Measurements from ENCODE around the gene LRRC10B.
A peak's percentile ranks its signal among the peaks of the same experiment; 100 is the strongest.
"Not testable (repeated sequence)": the region's sequence is repeated elsewhere in the genome, so short reads cannot be mapped to it uniquely, and the experiment has no call there.

Gene LRRC10B

DNA sequence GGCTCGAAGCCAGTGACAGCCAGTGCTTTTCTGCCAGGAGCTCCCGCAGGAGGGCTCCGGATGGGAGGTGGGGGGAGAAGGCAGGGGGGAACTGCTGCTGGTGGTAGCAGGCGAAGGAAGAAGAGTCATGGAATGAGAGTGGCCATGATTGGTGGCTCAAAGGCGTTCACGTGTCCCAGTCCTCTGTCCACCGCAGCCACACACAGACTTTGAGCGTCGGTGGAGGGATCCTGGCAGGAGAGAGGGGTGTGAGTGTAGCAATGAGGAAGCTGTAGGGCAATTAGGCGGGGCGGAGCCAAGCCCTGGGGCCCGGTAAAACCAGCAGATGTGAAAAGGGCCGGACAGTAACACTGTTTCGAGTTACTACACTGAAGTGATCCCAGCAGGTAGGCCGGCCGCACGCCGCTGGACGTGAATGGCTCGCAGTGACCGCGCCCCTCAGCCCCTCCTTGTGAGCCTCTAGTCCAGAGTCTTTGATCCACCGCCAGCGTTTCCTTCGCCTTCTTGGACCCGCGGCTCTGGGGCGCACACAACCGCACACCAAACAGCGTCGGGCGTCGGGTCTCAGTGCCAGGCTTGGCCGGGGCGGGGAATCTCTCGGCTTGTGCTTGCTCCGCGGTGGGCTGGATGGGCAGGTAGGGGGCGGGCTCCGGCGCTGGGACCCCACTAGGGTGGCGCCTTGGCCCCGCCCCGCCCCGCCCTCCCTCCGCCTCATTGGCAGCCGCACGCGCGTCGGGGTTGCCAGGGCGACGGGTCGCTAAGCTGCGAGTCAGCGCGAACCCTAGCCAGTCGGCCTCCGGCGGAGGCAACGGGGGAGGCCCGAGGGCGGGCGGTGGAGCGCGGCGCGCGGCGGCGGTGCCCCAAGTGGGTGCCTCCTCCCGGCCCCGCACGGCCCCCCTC, at the start of gene LRRC10B:
LRRC10B (plus strand) TSS at position 788 of the 900 bp plus-strand sequence. CDS start 250 bp downstream, outside the sequence.
- DNase-seq: peak; percentile 86

DNA sequence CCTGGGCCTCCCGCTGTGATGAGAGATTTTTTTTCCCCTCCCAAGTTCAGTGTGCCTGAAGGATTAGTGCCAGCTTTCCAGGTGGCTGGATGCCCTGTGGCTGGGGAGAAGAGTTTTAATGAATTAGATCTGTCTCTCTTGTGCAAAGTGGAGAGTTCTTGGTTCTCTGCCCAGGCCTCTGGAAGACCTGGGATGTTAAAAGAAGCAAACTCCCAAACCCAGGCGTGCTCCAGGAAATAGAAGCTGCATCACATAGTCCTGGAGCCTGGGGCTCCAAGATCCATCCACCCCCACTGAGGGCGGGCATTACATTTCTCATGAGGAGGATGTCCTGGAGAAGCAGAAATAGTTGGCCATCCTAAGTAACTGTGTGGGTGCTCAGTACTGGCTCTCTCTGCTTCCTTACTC, 48.1 kb upstream of the LRRC10B start:
- no peak for DNase-seq

DNA sequence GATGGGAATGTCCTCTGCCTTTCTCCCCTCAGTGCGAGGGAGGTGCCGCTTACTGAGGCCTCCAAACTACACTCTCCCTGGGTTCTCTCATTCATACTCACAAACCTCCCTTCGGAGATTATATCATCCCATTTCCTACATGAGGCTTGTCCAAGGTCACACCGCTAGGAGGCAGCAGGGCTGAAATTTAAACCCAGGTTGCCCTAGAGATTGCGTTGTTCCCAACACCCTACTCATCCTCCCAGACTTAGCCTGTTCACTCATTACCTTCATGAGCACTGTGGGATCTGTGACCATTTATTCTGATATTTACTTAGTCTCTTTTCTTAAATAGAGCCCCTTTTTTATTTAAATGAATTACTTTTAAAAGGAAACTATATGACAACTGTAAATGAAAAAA, 47.6 kb upstream of the LRRC10B start:
- DNase-seq: no peak

DNA sequence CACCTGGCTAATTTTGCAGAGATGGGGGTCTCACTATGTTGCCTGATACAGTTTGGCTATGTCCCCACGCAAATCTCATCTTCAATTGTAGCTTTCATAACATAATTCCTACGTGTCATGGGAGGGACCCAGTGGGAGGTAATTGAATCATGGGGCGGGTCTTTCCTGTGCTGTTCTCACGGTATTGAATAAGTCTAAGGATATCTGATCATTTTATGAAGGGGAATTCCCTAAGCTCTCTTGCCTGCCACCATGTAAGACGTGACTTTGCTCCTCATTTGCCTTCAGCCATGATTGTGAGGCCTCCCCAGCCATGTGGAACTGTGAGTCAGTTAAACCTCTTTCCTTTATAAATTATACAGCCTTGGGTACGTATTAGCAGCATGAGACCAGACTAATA, 40.9 kb upstream of the LRRC10B start:
- not testable (repeated sequence) for DNase-seq

DNA sequence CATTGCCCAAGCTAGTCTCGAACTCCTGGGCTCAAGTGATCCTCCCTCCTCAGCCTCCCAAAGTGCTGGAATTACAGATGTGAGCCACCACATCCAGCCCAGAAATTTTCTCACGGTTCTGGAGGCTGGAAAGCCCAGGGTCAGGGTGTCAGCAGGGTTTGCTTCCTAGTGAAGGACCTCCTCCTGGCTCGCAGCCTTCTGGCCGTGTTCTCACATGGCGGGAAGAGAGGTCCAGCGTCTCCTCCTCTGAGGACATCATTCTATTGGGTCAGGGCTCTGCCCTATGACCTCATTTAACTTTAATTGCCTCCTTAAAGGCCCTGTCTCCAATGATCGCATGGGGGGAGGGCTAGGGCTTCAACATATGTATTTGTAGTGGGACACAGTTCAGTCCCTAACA, 40.5 kb upstream of the LRRC10B start:
- DNase-seq: no peak

DNA sequence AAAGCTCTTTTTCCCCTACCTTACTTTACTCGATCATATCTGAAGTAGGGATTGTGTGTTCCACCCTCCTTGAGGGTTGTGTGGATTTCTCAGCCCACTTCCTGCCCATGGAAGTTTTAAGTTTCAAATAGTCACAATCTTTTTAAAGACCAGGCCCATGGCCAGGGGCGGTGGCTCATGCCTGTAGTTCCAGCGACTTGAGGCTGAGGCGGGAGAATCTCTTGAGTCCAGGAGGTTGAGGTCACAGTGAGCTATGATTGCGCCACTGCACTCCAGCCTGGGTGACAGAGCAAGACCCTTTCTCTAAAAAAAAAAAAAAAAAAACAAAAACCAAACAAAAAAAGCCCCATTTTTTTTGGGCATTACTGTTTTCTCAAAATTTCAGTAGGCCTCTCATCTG, 36.3 kb upstream of the LRRC10B start:
- no peak for DNase-seq

DNA sequence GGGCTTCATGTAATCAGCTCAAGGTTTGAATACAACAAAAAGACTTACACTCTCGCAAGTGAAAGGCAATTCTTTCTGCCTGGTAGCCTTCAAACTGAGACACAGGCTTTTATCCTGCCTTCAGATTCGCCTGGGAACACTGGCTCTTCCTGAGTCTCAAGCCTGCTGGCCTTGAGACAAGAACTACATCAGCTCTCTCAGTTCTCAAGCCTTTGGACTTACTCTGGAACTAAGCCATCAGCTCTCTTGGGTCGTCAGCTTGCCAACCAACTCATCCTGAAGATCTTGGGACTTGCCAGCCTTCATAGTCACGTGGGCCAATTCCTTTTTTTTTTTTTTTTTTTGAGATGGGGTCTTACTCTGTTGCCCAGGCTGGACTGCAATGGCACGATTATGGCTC, 35.7 kb upstream of the LRRC10B start:
- DNase-seq: no peak

DNA sequence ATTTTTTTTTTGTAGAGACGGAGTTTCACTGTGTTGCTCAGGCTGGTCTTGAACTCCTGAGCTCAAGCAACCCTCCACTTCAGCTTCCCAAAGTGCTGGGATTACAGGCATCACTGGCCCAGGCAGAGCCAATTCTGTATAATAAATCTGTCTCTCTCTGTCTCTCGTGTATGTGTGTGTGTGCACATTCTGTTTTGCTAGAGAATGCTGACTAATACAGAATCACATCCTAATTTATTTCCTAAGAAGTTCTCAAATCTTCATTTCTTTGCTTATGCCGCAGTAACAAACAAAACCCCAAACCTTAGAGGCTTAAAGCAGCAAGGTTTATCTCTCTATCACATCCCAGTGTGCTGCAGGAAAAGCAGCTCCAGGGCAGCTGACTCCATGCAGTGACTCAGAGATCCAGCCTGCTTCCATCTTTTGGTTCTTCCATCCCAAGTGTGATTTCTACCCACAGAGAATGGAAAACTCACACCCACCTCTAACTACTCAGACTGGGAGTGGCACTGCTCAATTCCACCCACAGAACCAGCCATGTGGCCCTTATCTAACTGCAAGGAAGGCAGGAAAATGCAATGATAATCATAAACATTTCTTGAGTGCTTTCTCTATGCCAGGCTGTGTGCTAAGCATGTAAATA, 35.1 kb upstream of the LRRC10B start:
- no peak for DNase-seq

DNA sequence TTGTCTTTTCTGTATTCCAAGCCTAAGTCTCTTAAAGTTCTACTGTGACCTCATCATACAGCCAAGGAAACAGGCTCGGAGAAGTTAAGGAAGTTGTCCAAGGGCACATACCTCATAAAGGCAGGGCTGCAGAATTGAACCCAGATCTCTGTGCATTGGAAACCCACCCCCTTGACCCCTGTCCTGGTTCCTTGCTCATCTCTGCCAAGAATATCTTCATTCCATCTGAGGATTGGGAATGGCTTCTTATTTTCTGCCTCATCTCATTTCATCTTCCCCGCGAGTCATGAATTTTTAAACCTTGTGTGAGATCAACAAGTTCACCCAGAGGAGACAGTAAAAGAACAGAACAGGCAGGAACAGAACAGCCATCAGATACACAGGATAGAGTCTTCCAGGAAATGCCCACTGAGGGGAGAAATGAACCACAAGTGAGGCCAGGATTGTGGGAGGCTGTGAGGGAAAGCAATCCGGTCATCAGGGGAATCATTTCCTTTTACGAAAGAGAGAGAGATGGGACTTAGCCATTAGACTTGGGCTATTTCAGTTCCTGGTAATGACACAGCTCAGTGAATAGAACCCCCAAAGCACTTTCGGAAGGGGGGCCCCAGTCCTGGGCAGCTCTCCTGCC, 34.4 kb upstream of the LRRC10B start:
- no peak for DNase-seq

DNA sequence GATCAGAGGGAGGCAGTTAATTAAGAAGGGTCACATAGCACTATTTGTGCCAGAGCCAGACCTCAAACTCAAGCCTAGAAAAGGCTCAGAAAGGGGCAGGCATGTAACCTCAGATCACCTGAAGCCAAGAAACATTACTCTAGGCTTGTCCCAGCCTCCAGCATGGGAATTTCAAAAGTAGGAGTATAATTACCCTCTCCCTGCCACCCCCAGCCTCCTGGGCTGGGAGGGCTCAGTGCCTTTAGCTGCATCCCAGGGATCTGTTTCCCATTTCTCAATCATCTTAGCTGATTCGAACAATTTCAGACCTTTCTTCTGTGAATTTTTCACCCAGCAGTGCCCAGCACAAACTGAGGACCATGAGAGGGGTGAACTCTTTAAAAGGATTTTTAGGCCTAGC, 33.1 kb upstream of the LRRC10B start:
- DNase-seq: no peak

DNA sequence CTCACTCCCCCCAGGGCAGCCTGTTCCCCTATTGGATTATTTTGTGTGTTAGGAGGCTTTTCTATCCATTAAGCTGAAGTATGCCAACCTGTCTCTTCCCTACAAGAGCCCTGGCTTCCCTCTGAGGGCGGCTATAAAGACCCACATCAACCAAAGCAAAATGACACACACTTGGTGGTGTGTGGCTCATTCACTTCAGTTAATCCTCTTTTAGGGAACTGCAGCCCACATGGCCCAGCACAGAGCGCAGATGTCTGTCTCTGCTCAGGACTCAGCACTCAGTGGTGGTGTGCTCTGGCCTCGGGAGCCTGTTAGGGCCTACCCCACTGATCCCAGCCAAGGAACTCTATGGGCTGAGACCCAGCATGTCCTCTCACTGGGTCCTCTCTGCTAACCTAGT, 32.2 kb upstream of the LRRC10B start:
- DNase-seq: no peak

DNA sequence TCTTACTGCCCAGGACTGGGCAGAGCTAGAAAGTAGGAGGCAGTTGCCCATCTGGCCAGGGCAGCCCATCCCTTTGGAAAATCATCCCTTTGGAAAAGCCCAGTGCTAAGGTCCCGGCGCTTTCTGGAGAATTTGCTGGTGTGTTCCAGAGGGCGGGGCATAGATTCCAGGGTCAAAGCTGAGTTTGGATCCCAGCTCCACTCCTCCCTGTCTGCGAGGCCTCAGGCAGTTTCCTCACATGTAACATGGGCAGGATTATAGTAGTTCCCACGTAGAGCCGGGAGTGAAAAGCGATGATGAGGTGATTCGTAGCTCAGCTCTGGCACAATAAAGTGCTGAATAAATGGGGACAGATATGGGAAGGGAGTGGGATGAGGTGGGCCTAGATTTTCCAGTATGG, 31.4 kb upstream of the LRRC10B start:
- DNase-seq: no peak

DNA sequence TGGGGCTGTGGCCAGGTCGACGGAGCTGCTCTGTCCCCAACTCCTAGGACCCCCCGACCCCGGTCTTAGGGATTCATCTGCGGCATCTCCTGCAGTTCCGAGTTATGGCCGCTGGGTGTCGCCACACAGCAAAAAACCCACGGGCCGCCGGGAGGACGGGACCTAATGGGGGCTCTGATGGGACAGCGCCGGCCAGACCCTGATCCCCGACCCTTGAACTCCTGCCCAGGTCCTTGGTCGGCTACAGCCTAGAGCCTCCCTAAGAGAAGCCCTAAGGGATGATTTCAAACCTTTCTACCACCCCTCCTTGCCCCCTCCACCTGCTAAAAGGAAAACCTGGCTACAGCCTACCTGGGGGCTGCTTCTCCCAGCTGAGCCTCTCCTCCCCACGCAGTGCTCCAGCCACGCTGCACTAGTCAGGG, 30.8 kb upstream of the LRRC10B start:
- peak; percentile 24 for DNase-seq

DNA sequence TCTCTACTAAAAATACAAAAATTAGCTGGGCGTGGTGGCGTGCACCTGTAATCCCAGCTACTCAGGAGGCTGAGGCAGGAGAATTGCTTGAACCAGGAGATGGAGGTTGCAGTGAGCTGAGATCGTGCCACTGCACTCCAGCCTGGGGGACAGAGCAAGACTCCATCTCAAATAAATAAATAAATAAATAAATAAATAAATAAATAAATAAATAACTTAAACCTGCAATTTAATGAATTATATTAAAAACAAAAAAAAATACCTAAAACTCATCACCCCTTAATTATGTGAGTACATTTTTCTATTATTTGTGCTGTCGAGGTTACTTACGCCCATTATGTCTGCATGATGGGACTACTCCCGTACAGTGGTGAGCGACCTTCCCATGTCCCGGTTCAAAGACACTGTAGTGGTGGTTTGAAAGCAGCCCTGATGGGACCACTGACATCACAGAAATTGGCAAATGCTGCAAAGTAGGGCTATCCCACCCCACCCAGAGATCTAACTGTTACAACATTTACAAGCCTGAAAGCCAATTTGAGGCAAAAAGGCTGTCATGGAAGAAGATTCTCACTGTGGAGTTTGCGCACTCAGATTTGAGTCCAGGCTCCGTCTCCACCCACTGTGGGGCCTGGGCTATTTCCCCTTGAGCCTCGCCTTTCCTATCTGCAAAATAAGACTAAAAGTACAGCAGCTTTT, 29.0 kb upstream of the LRRC10B start:
- not testable (repeated sequence) for DNase-seq

DNA sequence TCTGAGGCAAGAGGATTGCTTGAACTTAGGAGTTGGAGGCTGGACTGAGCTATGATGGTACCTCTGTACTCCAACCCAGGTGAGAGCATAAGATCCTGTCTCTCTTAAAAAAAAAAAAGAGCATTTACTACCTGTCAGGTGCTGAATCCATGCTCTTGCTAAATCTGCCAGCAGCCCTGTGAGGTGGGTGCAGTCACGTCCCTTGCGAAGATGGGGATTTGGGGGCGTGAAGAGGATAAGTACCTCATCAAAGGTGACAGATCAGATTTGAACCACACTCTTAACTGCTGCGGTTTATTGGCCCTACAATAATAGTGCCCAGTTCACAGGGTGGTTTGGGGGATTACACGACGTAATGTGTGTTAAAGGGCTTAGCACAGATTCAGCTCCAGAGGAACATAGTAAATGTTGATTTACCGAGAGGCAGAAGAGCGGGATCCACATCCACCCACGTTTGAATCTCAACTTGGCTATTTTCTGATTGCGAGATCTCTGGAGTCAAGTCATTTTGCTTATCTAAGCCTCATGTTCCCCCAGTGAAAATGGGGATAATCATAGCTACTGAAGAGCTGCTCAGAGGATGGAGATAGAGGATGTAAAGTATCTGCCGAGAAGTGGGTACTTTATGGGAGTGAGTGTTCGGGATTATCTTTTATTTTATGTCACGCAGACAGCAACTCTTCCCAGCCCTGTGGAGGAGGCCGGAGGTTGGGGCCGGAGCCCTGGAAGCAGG, 28.1 kb upstream of the LRRC10B start:
- no peak for DNase-seq

DNA sequence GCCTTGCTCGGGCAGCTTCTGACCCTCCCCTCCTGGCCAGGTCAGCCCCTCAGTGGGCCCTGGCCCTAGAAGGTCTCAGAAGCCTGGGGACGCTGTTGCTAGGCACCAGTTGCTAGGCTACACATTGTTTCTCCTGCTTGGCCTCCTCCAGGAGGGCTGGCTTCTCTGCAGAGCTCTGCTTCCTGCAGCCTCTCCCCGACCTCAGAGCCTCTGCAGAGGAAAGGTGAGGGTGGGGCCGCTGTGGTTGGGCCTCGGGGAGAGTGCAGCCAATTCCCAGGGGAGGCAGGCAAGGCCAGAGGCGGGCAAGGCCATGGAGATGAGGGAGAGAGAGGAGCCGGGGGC, 27.6 kb upstream of the LRRC10B start:
- DNase-seq: peak; percentile 83

DNA sequence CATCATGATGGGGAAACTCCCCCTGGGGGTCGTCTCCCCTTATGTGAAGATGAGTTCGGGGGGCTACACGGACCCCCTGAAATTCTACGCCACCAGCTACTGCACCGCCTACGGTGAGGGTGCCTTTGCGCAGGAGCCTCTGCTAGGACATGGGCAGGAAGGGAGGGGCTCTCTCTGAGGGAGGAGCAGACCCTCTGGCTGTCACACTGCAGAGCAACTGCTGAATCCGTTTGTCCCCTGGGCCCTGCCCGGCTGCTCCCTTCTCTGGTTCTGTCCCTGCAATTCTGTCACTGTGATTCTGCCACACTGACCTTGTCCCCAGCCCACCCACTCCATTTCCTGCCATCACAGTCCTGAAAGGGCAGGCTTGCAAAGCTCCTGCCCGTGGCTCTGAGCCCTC, 26.7 kb upstream of the LRRC10B start:
- no peak for DNase-seq

DNA sequence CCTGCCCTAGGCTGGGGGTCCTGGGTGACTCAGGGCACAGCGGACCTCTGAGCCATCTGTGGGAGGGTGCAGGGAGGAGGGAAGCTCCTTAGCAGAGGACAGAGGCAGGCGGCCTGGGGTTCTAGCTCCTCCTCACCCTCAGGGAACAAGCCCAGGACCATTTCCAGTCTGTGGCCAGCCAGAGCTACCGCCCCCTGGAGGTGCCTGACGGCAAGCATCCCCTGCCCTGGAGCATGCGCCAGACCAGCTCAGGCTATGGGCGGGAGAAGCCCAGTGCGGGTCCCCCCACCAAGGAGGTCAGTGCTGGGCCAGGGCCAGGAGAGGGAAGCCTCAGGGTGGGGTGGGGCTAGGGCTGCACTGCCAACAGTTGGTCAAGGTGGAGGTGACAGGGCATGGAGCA, 26.0 kb upstream of the LRRC10B start:
- DNase-seq: peak; percentile 46

DNA sequence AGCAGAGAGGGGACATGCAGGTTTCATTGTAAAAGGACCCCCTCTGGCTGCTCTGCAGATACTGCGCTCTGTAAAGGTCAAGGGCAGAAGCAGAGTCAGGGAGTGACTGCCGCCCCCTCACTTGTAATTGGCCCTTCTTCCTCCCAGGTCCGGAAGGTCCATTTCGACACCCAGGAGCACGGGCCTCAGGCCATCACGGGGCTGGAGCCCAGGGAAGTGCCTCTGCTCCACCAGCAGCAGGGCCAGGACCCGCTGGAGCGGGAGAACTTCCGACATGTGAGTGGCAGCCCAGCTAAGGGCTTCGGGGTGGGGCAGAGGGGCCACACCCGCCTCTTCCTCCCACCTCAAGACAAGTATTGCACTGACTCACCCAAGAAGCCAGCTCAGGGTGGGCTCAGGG, 24.0 kb upstream of the LRRC10B start:
- no peak for DNase-seq

DNA sequence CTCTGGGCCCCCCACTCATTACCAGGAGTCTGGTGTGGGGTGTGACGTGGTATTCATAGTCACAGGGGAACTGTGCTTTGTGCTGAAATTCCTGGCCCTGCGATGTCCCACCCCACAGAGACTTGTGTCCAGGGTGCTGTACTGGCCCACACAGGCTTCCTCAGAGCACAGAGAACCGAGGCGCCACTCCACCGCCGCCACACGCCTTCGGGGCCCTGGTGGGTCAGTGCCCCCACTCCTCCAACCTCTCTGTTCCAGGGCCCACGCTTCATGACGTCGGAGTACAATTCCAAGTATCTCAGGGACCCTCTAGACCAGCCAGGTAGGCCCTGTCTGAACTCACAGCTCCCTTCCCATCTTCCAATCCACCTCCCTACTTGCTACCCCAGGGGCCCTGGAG, 23.5 kb upstream of the LRRC10B start:
- DNase-seq: no peak

DNA sequence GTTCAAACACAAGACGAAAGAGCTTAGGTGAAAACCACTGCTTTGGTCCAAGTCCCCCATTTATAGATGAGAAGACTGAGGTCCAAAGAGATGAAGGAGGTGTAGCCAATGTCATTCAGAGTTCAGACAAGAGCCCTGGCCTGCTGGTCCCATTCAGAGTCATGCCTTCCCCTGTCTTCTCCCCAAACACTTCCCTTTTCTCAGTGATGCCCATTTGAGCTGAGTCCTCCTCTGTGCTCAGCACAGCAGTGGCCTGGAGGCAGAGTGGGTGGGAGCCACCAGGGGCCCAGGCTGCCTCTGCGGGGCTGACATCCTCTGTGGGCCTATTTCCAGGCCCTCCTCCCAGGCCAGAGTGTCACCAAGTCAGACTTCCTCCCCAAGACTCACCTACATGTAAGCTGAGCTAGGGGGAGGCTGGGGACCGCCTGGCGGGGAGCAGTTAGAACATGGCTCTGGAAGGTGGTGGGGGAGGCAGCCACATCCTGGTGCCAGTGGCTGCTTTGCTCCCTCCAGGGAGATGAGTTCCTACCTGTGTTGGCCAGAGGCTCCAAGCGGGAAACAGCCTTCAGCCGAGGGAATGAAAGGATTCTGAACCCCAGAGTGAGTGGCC, 22.4 kb upstream of the LRRC10B start:
- no peak for DNase-seq

DNA sequence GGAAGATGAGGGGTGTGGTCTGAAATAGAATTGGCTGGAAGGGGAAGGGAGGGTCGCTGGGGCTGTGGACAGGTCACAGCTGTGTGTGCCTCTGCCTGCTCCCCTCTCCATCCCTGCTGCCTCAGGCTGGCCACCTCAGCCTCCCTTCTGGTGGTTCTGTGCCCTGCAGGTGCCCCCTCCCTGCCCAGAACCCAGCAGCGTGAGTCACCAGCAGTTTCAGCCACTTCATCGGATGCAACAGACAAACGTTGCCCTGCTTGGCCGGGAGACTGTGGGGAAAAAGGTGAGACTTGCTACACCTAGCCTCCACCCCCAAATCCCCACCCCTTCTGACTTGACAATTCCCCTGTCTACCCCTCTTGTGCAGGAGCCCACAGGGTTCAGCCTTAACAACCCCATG, 21.8 kb upstream of the LRRC10B start:
- DNase-seq: no peak

Data from NCI-H510A treated with DMSO at 0.1 percent for 48 hours (cell line).